ENCODE results near the gene SLC24A5. TPM values are rescaled to one million over a fixed set of nuclear protein-coding genes. Genes with fewer than 3 reads are reported as not detected.

Gene SLC24A5
- total RNA-seq, 1 donor from 2014 or later, result not detected

GRCh38 chr15:48176957-48177356, 56.2 kb downstream of the SLC24A5 start:
- no peak for TF ChIP-seq CTCF (IDR thresholded peaks at IDR 0.05; ENCODE audit: insufficient read depth, low read length, severe bottlenecking)
- Histone ChIP-seq H3K4me3 (ENCODE audit: low read depth, low read length) (no peak overlapping the region), H3K36me3 (ENCODE audit: control insufficient read depth, insufficient read depth, low read length) (no peaks in the 10 kb centered on the region), H3K27me3 (ENCODE audit: control insufficient read depth, insufficient read depth, low read length) (peaks cover 1% of the 10 kb centered on the region)
- FAIRE-seq (no peak), DNase-seq (ENCODE audit: low read depth) (no peak)

- FAIRE-seq (no peak), DNase-seq (ENCODE audit: low read depth) (peak; percentile 44)
- Histone ChIP-seq H3K27me3 (ENCODE audit: control insufficient read depth, insufficient read depth, low read length) (peaks cover 1% of the 10 kb centered on the region), H3K36me3 (ENCODE audit: control insufficient read depth, insufficient read depth, low read length) (no peaks in the 10 kb centered on the region), H3K4me3 (ENCODE audit: low read depth, low read length) (peak overlapping the region; percentile 46)
- no peak for TF ChIP-seq CTCF (IDR thresholded peaks at IDR 0.05; ENCODE audit: insufficient read depth, low read length, severe bottlenecking)
Observed at GRCh38 chr15:48177383-48177765, 56.6 kb downstream of the SLC24A5 start.

- DNase-seq (ENCODE audit: low read depth) (peak; percentile 22), FAIRE-seq (no peak)
- peak; percentile 1 for TF ChIP-seq CTCF (IDR thresholded peaks at IDR 0.05; ENCODE audit: insufficient read depth, low read length, severe bottlenecking)
- peaks cover 1% of the 10 kb centered on the region for H3K27me3 ChIP-seq (ENCODE audit: control insufficient read depth, insufficient read depth, low read length)
- H3K4me3 ChIP-seq (ENCODE audit: low read depth, low read length), result peak within 1 kb of the TSS; percentile 46
- no peaks in the 10 kb centered on the region for H3K36me3 ChIP-seq (ENCODE audit: control insufficient read depth, insufficient read depth, low read length)
Observed at GRCh38 chr15:48177766-48178647, 57.2 kb downstream of the SLC24A5 start, which contains the start of gene MYEF2. MYEF2 (minus strand) TSS chr15:48178295; CDS start chr15:48178237, 58 bp downstream.

GRCh38 chr15:48178648-48178931, 57.8 kb downstream of the SLC24A5 start:
- Histone ChIP-seq H3K36me3 (ENCODE audit: control insufficient read depth, insufficient read depth, low read length) (no peaks in the 10 kb centered on the region), H3K27me3 (ENCODE audit: control insufficient read depth, insufficient read depth, low read length) (peaks cover 1% of the 10 kb centered on the region), H3K4me3 (ENCODE audit: low read depth, low read length) (no peak overlapping the region)
- no peak for TF ChIP-seq CTCF (IDR thresholded peaks at IDR 0.05; ENCODE audit: insufficient read depth, low read length, severe bottlenecking)
- DNase-seq (ENCODE audit: low read depth), result no peak
- FAIRE-seq, result no peak

GRCh38 chr15:48182749-48183148, 62.0 kb downstream of the SLC24A5 start:
- Histone ChIP-seq H3K36me3 (ENCODE audit: control insufficient read depth, insufficient read depth, low read length) (no peaks in the 10 kb centered on the region), H3K4me3 (ENCODE audit: low read depth, low read length) (no peak overlapping the region), H3K27me3 (ENCODE audit: control insufficient read depth, insufficient read depth, low read length) (peaks cover 1% of the 10 kb centered on the region)
- no peak for TF ChIP-seq CTCF (IDR thresholded peaks at IDR 0.05; ENCODE audit: insufficient read depth, low read length, severe bottlenecking)
- DNase-seq (ENCODE audit: low read depth) (no peak), FAIRE-seq (no peak)

GRCh38 chr15:48185529-48185928, 64.7 kb downstream of the SLC24A5 start:
- H3K27me3 ChIP-seq (ENCODE audit: control insufficient read depth, insufficient read depth, low read length), result no peaks in the 10 kb centered on the region
- FAIRE-seq (no peak), DNase-seq (ENCODE audit: low read depth) (no peak)
- TF ChIP-seq CTCF (IDR thresholded peaks at IDR 0.05; ENCODE audit: insufficient read depth, low read length, severe bottlenecking), result no peak
- no peaks in the 10 kb centered on the region for H3K36me3 ChIP-seq (ENCODE audit: control insufficient read depth, insufficient read depth, low read length)
- no peak overlapping the region for H3K4me3 ChIP-seq (ENCODE audit: low read depth, low read length)
